Measurements from ENCODE around the gene TMEM258. TPM values are rescaled to one million over a fixed set of nuclear protein-coding genes. Genes with fewer than 3 reads are reported as not detected.

TMEM258 gene
- total and polyA plus RNA-seq, 2 of the 4 experiments (the other 2 are of a cell fraction) = 107 to 280 TPM

DNA sequence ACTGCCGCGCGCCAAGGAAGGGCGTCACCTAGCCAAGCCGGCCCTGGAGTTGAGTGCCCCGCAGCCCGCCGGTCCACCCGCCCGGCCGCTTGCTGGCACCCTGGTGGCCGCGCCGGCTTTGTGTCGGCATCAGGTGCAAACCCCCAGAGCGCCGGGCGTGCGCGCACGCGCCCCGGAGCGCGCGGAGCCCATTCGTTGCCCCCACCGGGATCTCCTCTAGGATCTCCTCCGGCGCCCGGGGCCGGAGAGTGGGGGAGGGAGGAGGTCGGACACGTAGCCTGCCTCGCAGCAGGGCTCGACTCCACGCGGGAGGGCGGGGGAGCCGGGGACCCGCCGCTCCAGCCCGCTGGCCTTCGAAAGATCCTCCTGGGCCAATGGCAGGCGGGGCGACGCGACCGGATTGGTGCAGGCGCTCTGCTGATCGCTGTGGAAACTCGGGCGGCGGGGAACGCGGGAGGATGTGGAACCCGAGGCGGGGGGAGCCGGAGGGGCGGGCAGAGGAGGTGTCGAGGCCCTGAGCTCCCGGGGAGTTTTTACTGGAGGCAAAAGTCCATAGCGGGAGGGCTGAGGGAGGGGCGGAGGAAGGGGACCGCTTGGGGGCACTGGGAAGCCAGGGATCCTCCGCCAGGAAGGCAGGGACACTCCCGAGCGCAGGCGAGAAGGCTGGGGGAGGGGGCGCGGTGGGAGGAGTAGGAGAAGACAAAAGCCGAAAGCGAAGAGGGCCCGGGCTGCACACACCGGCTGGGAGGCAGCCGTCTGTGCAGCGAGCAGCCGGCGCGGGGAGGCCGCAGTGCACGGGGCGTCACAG lies 35.4 kb upstream of the TMEM258 start, which contains the start of gene FADS2:
Gene FADS2 (plus strand): TSS at position 730 of the 808 bp plus-strand sequence. CDS start 91 bp downstream, outside the sequence.
- dilution Hi-C loops (cut with HindIII; ENCODE audit: low sequenced_read_pairs, unreplicated experiment) = no loop called here
- ChIA-PET POLR2A (ENCODE audit: unreplicated experiment) (interaction anchor here (1.6 kb wide), 1 partner anchor 13 kb away, joined by 7 read pairs; no protein-coding TSS in a partner anchor), CTCF (interaction anchor here (1.0 to 1.3 kb wide), 4 partner anchors 10 to 254 kb away, joined by 3 to 5 read pairs (median 3); partner anchors contain the start of gene FADS1)

More for the DNA sequence above, 35.4 kb upstream of the TMEM258 start, which contains the start of gene FADS2:
- peak within 1 kb of the TSS; percentile 91 for H3K4ac ChIP-seq (ENCODE audit: low read depth, low read length)
- peak within 1 kb of the TSS; percentile 99 for H2AK9ac ChIP-seq (replicated peaks; ENCODE audit: low read depth, low read length, poor library complexity)
- peak within 1 kb of the TSS; percentile 62; the same call in 2 of the 3 replicates for H2BK15ac ChIP-seq (ENCODE audit: low read depth, low read length)
- DNase-seq = peak; percentile 89
- H3K9ac ChIP-seq (ENCODE audit: low read depth, low read length) = peak within 1 kb of the TSS; percentile 79
- 0% methylated on average over 23 of the region's 83 CpGs; no CpG with 5 or more reads in 1 of the 2 experiments for WGBS, 2 experiments (ENCODE audit: extremely low coverage in 2 of 2, insufficient read length in 1 of 2)
- peak within 1 kb of the TSS; percentile 96 for H3K14ac ChIP-seq (replicated peaks; ENCODE audit: low read depth, low read length)
- peak within 1 kb of the TSS; percentile 95 for H2AFZ ChIP-seq (replicated peaks; ENCODE audit: low read length, poor library complexity)
- peaks cover 11% of the 10 kb centered on the region; the same call in 1 of the 2 replicates for H3K4me1 ChIP-seq (ENCODE audit: control insufficient read depth, insufficient read depth, low read length)
- H3K27me3 ChIP-seq (ENCODE audit: control insufficient read depth, insufficient read depth, low read length) = no peaks in the 10 kb centered on the region
- peak within 1 kb of the TSS; percentile 40; the same call in 1 of the 2 replicates for H3K18ac ChIP-seq (ENCODE audit: low read depth, low read length)
- no TSS peak for BruUV-seq (replicated peaks)
- H3K9me3 ChIP-seq (ENCODE audit: control insufficient read depth, insufficient read depth, low read length) = no peaks in the 10 kb centered on the region
- peak within 1 kb of the TSS; percentile 41 for H2BK20ac ChIP-seq (ENCODE audit: low read depth, low read length)
- ATAC-seq (ENCODE audit: low read depth) = peak; percentile 88
- H4K91ac ChIP-seq (ENCODE audit: insufficient read depth, low read depth, low read length) = peak within 1 kb of the TSS; percentile 93
- in situ Hi-C loops (cut with MboI; ENCODE audit: low sequenced_read_pairs) = no loop called here
- H4K20me1 ChIP-seq (ENCODE audit: insufficient read depth, low read length) = peaks cover 28% of the 10 kb centered on the region; the same call in 1 of the 2 replicates
- peak within 1 kb of the TSS; percentile 95 for H3K23ac ChIP-seq (ENCODE audit: low read depth, low read length)
- H2BK5ac ChIP-seq (ENCODE audit: low read depth, low read length, poor library complexity, severe bottlenecking) = peak within 1 kb of the TSS; percentile 2
- H2BK120ac ChIP-seq (ENCODE audit: low read depth, low read length) = peak within 1 kb of the TSS; percentile 56
- H3K27ac ChIP-seq (ENCODE audit: insufficient read depth, low read length) = peak within 1 kb of the TSS; percentile 50
- H3K79me1 ChIP-seq (ENCODE audit: low read depth in 1 of 2, low read length in 2 of 2) = peaks cover 19 to 56% of the 10 kb centered on the region in 2 experiments
- peaks cover 16% of the 10 kb centered on the region for H3K9me1 ChIP-seq (ENCODE audit: insufficient read depth, low read length)
- peak within 1 kb of the TSS; percentile 75 for H3K56ac ChIP-seq (ENCODE audit: extremely low read depth, insufficient read depth, low read length)
- H3K4me2 ChIP-seq (ENCODE audit: low read depth, low read length) = peak within 1 kb of the TSS; percentile 91
- peak within 1 kb of the TSS; percentile 79 to 99 for H4K8ac ChIP-seq (ENCODE audit: low read depth in 2 of 2, low read length in 2 of 2)
- H3K4me3 ChIP-seq (ENCODE audit: insufficient read depth, low read depth, low read length) = peak within 1 kb of the TSS; percentile 72
- intact Hi-C loops (cut with micrococcal nuclease) = loop anchor here (2.0 kb wide), 1 partner anchor 31 kb away; no protein-coding TSS in a partner anchor
- no peaks in the 10 kb centered on the region for H3K36me3 ChIP-seq (ENCODE audit: control insufficient read depth, insufficient read depth, low read length)
- peak within 1 kb of the TSS; percentile 57 for H4K5ac ChIP-seq (ENCODE audit: low read depth, low read length)
- TF ChIP-seq BHLHE40 (IDR thresholded peaks at IDR 0.05; ENCODE audit: low read depth, low read length) = no peak
- TF ChIP-seq, protein P1, sequence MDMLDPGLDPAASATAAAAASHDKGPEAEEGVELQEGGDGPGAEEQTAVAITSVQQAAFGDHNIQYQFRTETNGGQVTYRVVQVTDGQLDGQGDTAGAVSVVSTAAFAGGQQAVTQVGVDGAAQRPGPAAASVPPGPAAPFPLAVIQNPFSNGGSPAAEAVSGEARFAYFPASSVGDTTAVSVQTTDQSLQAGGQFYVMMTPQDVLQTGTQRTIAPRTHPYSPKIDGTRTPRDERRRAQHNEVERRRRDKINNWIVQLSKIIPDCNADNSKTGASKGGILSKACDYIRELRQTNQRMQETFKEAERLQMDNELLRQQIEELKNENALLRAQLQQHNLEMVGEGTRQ (IDR thresholded peaks at IDR 0.05; ENCODE audit: low read depth, low read length) = no peak
- TF ChIP-seq MAZ (IDR thresholded peaks at IDR 0.05; ENCODE audit: borderline replicate concordance, low read depth, low read length) = peak; percentile 86; the same call in 1 of the 2 replicates
- no peak for TF ChIP-seq RFX5 (IDR thresholded peaks at IDR 0.05; ENCODE audit: low read depth, low read length)
- TF ChIP-seq CEBPB (IDR thresholded peaks at IDR 0.05; ENCODE audit: low read depth, low read length) = no peak
- TF ChIP-seq MXI1 (IDR thresholded peaks at IDR 0.05; ENCODE audit: borderline replicate concordance, low read depth, low read length) = no peak; the same call in 1 of the 2 replicates
- TF ChIP-seq POLR2A (IDR thresholded peaks at IDR 0.05; ENCODE audit: low read depth, low read length) = peak; percentile 70
- no peak for TF ChIP-seq RAD21 (IDR thresholded peaks at IDR 0.05; ENCODE audit: low read length)
- no peak for TF ChIP-seq NFE2L2 (IDR thresholded peaks at IDR 0.05; ENCODE audit: low read depth, low read length)
- TF ChIP-seq FOS (IDR thresholded peaks at IDR 0.05; ENCODE audit: low read depth, low read length) = no peak
- peak within 1 kb of the TSS; percentile 99 for H2AK5ac ChIP-seq (ENCODE audit: low read depth, low read length)

All from IMR-90 (cell line).